ENCODE results near the gene MPPED1.

The MPPED1 gene

DNA sequence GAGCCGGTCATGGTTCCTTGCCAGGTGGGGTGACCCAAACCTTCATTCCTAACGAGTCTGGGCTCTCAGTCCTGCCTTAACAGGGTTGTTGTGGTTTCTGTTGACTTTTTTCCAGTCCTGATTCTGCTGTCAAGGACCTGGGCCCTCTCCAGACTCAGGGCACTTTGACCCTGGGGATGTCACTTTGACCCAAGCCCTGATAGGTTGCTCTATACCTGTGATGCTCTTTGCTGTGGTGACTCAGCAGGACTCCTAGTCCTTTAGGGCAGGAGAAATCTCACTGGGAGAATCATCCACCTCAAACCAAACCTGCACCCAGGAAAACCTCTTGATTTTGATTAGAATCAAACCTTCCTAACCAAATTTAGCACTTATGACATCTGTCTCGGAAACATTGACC, 20.5 kb upstream of the MPPED1 start:
- Histone ChIP-seq H3K27me3 (ENCODE audit: control insufficient read depth in 5 of 5, insufficient read depth in 4 of 5, low read length in 5 of 5) (peaks cover 18 to 26% (median 21%) of the 10 kb centered on the region in 5 donors), H3K27ac (ENCODE audit: low read depth, low read length) (no peak overlapping the region), H3K9me3 (ENCODE audit: control insufficient read depth in 5 of 5, low read length in 5 of 5) (peaks cover 0 to 4% (median 3%) of the 10 kb centered on the region in 5 donors), H3K4me1 (ENCODE audit: control insufficient read depth in 5 of 5, insufficient read depth in 5 of 5, low read length in 5 of 5) (peaks cover 0 to 2% (median 0%) of the 10 kb centered on the region in 5 donors), H3K36me3 (ENCODE audit: control insufficient read depth in 5 of 5, insufficient read depth in 5 of 5, low read length in 5 of 5) (no peaks in the 10 kb centered on the region), H3K4me3 (ENCODE audit: low read depth in 1 of 5, low read length in 5 of 5) (no peak overlapping the region), H3K9ac (ENCODE audit: low read length in 5 of 5) (no peak overlapping the region)

DNA sequence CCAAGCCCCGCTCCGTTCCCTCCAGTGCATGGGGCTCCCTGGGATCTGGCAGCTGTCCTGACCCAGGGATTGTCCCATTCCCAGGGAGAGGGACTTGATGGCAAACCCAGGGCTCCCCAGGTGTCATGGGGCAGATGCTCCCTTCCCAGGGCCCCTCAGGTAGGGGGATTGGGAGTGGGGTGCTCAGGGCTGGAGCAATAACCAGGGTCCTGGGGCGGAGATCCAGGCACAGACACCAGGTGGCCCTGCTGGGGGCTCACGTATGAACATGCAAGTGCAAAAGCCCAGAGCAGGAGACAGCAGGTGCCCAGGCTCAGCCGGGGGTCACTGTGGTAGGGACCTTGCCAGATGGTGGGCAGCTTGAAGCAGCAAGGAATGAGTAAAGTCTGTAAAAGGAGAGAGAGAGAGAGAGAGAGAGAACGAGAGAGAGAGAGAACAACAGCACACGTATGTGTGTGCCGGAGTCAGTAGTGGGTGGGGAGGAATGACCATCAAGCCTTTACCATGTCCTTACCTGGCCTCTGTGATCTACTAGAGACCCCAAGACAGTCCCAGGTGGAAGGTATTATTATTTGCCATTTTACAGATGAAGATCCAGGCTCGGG, 19.3 kb upstream of the MPPED1 start:
- H3K9me3 ChIP-seq (ENCODE audit: control insufficient read depth in 5 of 5, low read length in 5 of 5): peaks cover 0 to 4% (median 3%) of the 10 kb centered on the region in 5 donors
- H3K27me3 ChIP-seq (ENCODE audit: control insufficient read depth in 5 of 5, insufficient read depth in 4 of 5, low read length in 5 of 5): peaks cover 18 to 24% (median 21%) of the 10 kb centered on the region in 5 donors
- H3K4me3 ChIP-seq (ENCODE audit: low read depth in 1 of 5, low read length in 5 of 5): no peak overlapping the region
- no peak overlapping the region for H3K27ac ChIP-seq (ENCODE audit: low read depth, low read length)
- H3K4me1 ChIP-seq (ENCODE audit: control insufficient read depth in 5 of 5, insufficient read depth in 5 of 5, low read length in 5 of 5): peaks cover 0 to 2% (median 0%) of the 10 kb centered on the region in 5 donors
- H3K36me3 ChIP-seq (ENCODE audit: control insufficient read depth in 5 of 5, insufficient read depth in 5 of 5, low read length in 5 of 5): no peaks in the 10 kb centered on the region
- H3K9ac ChIP-seq (ENCODE audit: low read length in 5 of 5): no peak overlapping the region

DNA sequence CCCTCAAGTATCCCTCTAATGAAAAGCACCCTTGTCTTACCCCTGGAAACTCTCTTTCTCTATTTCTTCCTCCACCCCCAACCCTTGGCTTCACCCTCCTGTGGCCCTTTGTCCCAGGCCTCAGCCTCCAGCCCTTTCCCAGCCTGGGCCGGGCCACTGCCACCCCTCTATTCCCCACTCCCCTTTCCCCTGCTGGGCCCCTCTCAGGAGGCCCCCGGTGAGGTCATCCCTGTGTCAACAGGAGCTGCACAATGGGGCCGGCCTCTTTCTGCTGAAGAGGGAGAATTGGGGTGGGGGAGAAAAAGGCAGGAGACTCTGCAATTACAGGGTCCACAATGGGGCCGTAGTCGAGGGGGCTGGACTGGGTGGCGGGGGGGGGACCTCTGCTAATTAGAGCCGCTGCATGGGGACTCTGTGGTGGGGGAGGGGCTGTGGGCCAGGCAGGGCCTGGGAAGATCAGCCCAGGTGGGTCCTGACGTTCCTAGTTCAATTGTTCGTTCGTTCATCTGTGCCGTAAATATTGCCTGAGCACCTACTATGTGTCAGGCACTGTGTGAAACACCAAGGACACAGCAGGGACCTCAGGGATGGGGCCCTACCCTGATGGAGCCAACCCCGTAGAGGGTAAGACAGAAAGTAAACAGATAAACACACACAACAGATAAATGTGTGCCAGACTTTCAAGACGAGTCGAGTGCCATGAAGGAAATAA, 18.5 kb upstream of the MPPED1 start:
- no peak overlapping the region for H3K9ac ChIP-seq (ENCODE audit: low read length in 5 of 5)
- peaks cover 0 to 4% (median 3%) of the 10 kb centered on the region in 5 donors for H3K9me3 ChIP-seq (ENCODE audit: control insufficient read depth in 5 of 5, low read length in 5 of 5)
- no peaks in the 10 kb centered on the region for H3K36me3 ChIP-seq (ENCODE audit: control insufficient read depth in 5 of 5, insufficient read depth in 5 of 5, low read length in 5 of 5)
- H3K4me3 ChIP-seq (ENCODE audit: low read depth in 1 of 5, low read length in 5 of 5): no peak overlapping the region
- H3K27me3 ChIP-seq (ENCODE audit: control insufficient read depth in 5 of 5, insufficient read depth in 4 of 5, low read length in 5 of 5): peaks cover 17 to 19% (median 18%) of the 10 kb centered on the region in 5 donors
- H3K27ac ChIP-seq (ENCODE audit: low read depth, low read length): no peak overlapping the region
- H3K4me1 ChIP-seq (ENCODE audit: control insufficient read depth in 5 of 5, insufficient read depth in 5 of 5, low read length in 5 of 5): peaks cover 0 to 2% (median 0%) of the 10 kb centered on the region in 5 donors

DNA sequence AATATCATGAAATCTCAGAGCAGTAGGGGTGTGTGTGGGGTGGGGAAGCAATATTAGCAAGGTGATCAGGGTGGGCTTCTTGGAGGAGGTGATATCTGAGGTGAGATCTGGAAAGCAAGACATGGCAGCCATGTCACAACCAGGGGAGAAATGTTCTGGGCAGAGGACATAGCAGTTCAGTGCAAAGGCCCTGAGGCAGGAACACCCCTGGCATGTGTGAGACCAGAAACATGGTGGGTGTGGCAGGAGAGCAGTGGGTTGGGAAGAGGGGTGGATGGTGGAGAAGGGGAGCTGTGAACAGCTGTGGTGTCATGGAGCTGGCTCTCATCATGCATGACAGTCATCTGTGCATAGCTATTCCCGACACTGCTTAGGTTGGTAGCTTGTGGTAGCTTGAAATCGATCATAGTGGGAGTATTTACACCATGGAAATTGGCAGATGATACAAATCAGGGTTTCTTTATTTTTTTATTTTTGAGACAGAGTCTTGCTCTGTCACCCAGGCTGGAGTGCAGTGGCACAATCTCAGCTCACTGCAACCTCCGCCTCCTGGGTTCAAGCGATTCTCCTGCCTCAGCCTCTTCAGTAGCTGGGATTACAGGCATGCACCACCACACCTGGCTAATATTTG, 17.9 kb upstream of the MPPED1 start:
- no peak overlapping the region for H3K9ac ChIP-seq (ENCODE audit: low read length in 5 of 5)
- peaks cover 14 to 21% (median 20%) of the 10 kb centered on the region in 5 donors for H3K27me3 ChIP-seq (ENCODE audit: control insufficient read depth in 5 of 5, insufficient read depth in 4 of 5, low read length in 5 of 5)
- H3K27ac ChIP-seq (ENCODE audit: low read depth, low read length): no peak overlapping the region
- peaks cover 0 to 4% (median 3%) of the 10 kb centered on the region in 5 donors for H3K9me3 ChIP-seq (ENCODE audit: control insufficient read depth in 5 of 5, low read length in 5 of 5)
- H3K36me3 ChIP-seq (ENCODE audit: control insufficient read depth in 5 of 5, insufficient read depth in 5 of 5, low read length in 5 of 5): no peaks in the 10 kb centered on the region
- no peaks in the 10 kb centered on the region for H3K4me1 ChIP-seq (ENCODE audit: control insufficient read depth in 5 of 5, insufficient read depth in 5 of 5, low read length in 5 of 5)
- H3K4me3 ChIP-seq (ENCODE audit: low read depth in 1 of 5, low read length in 5 of 5): no peak overlapping the region

DNA sequence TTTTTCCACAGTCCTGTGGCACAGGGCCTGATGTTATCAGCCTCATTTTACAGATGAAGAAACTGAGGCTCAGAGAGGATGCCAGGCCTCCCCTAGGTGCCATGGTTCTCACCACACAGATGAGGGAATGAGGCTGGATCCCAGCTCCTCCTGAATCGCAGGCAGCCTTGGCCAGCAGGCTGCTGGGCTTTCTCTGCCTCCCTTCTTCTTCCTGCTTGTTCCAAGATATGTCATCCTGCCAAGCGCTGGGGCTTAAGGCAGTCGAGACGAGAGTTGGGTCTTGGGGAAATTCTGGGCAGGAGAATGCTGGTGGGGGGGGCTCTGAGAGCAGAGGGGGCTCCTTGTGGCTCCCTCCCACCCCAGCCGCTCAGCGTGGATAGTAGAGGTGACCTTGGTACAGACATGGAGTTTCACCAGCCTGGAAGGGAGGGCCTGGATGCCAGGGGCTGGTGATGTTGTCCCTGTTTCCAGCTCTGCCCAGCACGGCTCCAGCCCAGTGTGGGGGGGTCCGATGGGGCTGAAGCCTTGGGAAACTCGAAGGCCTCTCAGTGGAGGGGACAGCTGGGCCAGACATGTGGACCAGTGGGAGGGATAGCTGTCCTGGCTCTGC, 16.6 kb upstream of the MPPED1 start:
- no peak overlapping the region for H3K4me3 ChIP-seq (ENCODE audit: low read depth in 1 of 5, low read length in 5 of 5)
- H3K9ac ChIP-seq (ENCODE audit: low read length in 5 of 5): no peak overlapping the region
- peaks cover 17 to 30% (median 27%) of the 10 kb centered on the region in 5 donors for H3K27me3 ChIP-seq (ENCODE audit: control insufficient read depth in 5 of 5, insufficient read depth in 4 of 5, low read length in 5 of 5)
- no peaks in the 10 kb centered on the region for H3K4me1 ChIP-seq (ENCODE audit: control insufficient read depth in 5 of 5, insufficient read depth in 5 of 5, low read length in 5 of 5)
- H3K36me3 ChIP-seq (ENCODE audit: control insufficient read depth in 5 of 5, insufficient read depth in 5 of 5, low read length in 5 of 5): no peaks in the 10 kb centered on the region
- H3K27ac ChIP-seq (ENCODE audit: low read depth, low read length): no peak overlapping the region
- peaks cover 0 to 4% (median 3%) of the 10 kb centered on the region in 5 donors for H3K9me3 ChIP-seq (ENCODE audit: control insufficient read depth in 5 of 5, low read length in 5 of 5)

DNA sequence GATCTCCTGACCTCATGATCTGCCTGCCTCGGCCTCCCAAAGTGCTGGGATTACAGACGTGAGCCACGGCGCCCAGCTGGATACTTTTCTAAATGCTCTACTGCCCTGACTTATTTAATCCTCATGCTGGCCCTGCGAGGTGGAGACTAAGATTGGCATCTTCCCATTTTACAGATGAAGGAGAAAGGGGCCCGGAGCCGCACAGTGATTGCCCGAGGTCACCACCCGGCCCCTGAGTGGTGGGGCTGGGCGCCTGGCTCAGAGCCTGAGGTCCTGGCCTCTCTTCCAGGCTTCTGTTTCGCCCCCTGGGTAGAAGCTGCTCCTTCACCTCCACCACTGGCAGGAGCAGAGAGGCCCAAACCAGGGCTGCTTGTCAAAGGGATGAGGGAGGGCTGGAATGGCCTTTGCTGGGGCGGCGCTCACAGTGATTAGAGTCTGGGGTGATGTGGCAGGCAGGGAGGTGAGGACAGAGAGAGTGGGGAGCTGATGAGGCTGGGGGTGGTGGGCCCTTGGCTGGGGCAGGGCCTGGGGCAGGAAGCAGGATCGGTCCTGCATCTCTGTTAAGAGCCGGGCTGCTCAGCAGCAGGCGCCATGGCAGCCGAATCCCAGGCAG, 15.4 kb upstream of the MPPED1 start:
- Histone ChIP-seq H3K9me3 (ENCODE audit: control insufficient read depth in 5 of 5, low read length in 5 of 5) (peaks cover 0 to 4% (median 3%) of the 10 kb centered on the region in 5 donors), H3K27ac (ENCODE audit: low read depth, low read length) (no peak overlapping the region), H3K27me3 (ENCODE audit: control insufficient read depth in 5 of 5, insufficient read depth in 4 of 5, low read length in 5 of 5) (peaks cover 17 to 39% (median 29%) of the 10 kb centered on the region in 5 donors), H3K36me3 (ENCODE audit: control insufficient read depth in 5 of 5, insufficient read depth in 5 of 5, low read length in 5 of 5) (no peaks in the 10 kb centered on the region), H3K9ac (ENCODE audit: low read length in 5 of 5) (no peak overlapping the region), H3K4me1 (ENCODE audit: control insufficient read depth in 5 of 5, insufficient read depth in 5 of 5, low read length in 5 of 5) (no peaks in the 10 kb centered on the region), H3K4me3 (ENCODE audit: low read depth in 1 of 5, low read length in 5 of 5) (no peak overlapping the region)

DNA sequence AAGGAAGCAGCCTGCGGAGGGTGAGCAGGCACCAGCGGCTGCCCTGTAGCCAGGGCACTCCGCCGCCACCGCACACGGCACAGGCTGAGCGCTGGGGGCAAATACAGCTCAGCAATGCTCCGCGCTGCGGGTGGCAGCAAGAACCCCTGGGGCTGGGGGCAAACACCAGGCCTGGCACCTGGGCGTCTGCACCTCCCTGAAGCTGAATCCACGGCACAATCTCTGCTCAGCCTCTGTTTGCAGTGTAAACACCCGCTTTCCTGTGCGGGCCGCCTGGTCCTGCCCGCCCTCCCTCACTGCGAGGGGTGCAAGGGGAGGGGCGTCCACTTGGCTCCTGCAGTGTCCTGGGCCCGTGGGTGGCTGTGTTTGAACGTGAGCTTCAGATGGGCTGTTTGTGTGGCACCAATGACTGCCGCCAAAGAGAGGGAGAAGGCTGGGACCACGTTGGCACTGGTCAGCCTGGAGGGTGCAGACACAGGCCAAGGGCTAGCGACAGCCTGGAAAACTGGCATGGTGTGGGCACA, 14.8 kb upstream of the MPPED1 start:
- H3K4me1 ChIP-seq (ENCODE audit: control insufficient read depth in 5 of 5, insufficient read depth in 5 of 5, low read length in 5 of 5): no peaks in the 10 kb centered on the region
- peaks cover 17 to 39% (median 29%) of the 10 kb centered on the region in 5 donors for H3K27me3 ChIP-seq (ENCODE audit: control insufficient read depth in 5 of 5, insufficient read depth in 4 of 5, low read length in 5 of 5)
- no peaks in the 10 kb centered on the region for H3K36me3 ChIP-seq (ENCODE audit: control insufficient read depth in 5 of 5, insufficient read depth in 5 of 5, low read length in 5 of 5)
- H3K4me3 ChIP-seq (ENCODE audit: low read depth in 1 of 5, low read length in 5 of 5): no peak overlapping the region
- H3K9ac ChIP-seq (ENCODE audit: low read length in 5 of 5): no peak overlapping the region
- peaks cover 0 to 4% (median 3%) of the 10 kb centered on the region in 5 donors for H3K9me3 ChIP-seq (ENCODE audit: control insufficient read depth in 5 of 5, low read length in 5 of 5)
- no peak overlapping the region for H3K27ac ChIP-seq (ENCODE audit: low read depth, low read length)

DNA sequence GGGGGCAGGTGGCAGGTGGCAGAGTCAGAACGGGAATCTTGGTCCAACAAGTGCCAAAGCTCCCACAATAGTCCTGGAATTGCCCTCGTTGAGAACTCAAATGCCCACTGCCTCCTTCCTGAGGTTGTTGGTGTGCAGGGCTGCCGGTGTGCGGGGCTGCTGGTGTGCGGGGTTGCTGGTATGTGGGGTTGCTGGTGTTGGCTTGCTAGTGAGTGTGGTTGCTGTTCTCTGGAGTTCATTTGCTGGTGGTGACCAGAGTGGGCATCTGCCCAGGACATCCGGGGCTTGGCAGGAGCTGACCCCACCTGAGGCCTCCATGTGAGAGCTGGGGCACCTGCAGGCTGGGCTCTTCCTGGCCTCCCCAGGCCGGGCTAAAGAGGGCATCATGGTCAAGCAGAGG, 14.0 kb upstream of the MPPED1 start:
- H3K9ac ChIP-seq (ENCODE audit: low read length in 5 of 5): no peak overlapping the region
- peaks cover 0 to 8% (median 4%) of the 10 kb centered on the region in 5 donors for H3K9me3 ChIP-seq (ENCODE audit: control insufficient read depth in 5 of 5, low read length in 5 of 5)
- H3K36me3 ChIP-seq (ENCODE audit: control insufficient read depth in 5 of 5, insufficient read depth in 5 of 5, low read length in 5 of 5): no peaks in the 10 kb centered on the region
- H3K27me3 ChIP-seq (ENCODE audit: control insufficient read depth in 5 of 5, insufficient read depth in 4 of 5, low read length in 5 of 5): peaks cover 17 to 39% (median 31%) of the 10 kb centered on the region in 5 donors
- H3K27ac ChIP-seq (ENCODE audit: low read depth, low read length): no peak overlapping the region
- no peaks in the 10 kb centered on the region for H3K4me1 ChIP-seq (ENCODE audit: control insufficient read depth in 5 of 5, insufficient read depth in 5 of 5, low read length in 5 of 5)
- H3K4me3 ChIP-seq (ENCODE audit: low read depth in 1 of 5, low read length in 5 of 5): no peak overlapping the region

DNA sequence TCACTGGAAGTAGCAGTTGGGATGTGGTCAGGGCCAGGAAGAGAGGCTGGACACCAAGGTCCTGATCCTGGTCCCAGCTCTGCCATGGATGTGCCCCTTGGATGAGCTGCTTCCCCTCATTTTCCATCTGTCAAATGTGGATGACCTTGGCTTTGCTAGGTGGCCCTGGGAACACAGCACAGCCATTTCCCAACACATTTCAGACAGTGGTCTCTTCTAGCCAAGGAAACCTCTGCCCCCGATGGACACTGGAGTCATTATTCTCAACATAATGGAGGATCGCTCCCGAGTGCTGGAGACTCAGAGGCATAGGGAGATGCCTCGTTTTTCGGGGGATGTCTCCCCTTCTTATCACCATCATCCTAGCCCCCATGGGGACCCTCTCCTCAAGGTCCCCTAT, 13.6 kb upstream of the MPPED1 start:
- Histone ChIP-seq H3K4me3 (ENCODE audit: low read depth in 1 of 5, low read length in 5 of 5) (no peak overlapping the region), H3K4me1 (ENCODE audit: control insufficient read depth in 5 of 5, insufficient read depth in 5 of 5, low read length in 5 of 5) (no peaks in the 10 kb centered on the region), H3K36me3 (ENCODE audit: control insufficient read depth in 5 of 5, insufficient read depth in 5 of 5, low read length in 5 of 5) (no peaks in the 10 kb centered on the region), H3K27me3 (ENCODE audit: control insufficient read depth in 5 of 5, insufficient read depth in 4 of 5, low read length in 5 of 5) (peaks cover 17 to 39% (median 31%) of the 10 kb centered on the region in 5 donors), H3K9me3 (ENCODE audit: control insufficient read depth in 5 of 5, low read length in 5 of 5) (peaks cover 0 to 8% (median 4%) of the 10 kb centered on the region in 5 donors), H3K27ac (ENCODE audit: low read depth, low read length) (no peak overlapping the region), H3K9ac (ENCODE audit: low read length in 5 of 5) (no peak overlapping the region)

Data from subcutaneous abdominal adipose tissue (tissue), 5 donors.